ENCODE results near the gene ABCA10.

ABCA10 gene

GRCh38 chr17:69222707-69223258 lies 5.8 kb downstream of the ABCA10 start:
- no peak overlapping the region for H3K4me3 Mint-ChIP-seq
- H3K9me3 Mint-ChIP-seq: no peaks in the 10 kb centered on the region
- no peak for TF ChIP-seq CTCF (IDR thresholded peaks at IDR 0.05; ENCODE audit: unreplicated experiment in 3 of 3)

GRCh38 chr17:69220098-69220497 lies 8.5 kb downstream of the ABCA10 start:
- no peak for TF ChIP-seq CTCF (IDR thresholded peaks at IDR 0.05; ENCODE audit: unreplicated experiment in 3 of 3)
- Mint-ChIP-seq H3K27me3 (ENCODE audit: low read depth) (no peaks in the 10 kb centered on the region), H3K9me3 (no peaks in the 10 kb centered on the region), H3K4me1 (no peaks in the 10 kb centered on the region), H3K4me3 (no peak overlapping the region), H3K27ac (no peak overlapping the region), H3K36me3 (ENCODE audit: low read depth) (no peaks in the 10 kb centered on the region)

More at GRCh38 chr17:69222707-69223258, 5.8 kb downstream of the ABCA10 start:
- no peak overlapping the region for H3K27ac Mint-ChIP-seq
- H3K27me3 Mint-ChIP-seq (ENCODE audit: low read depth): no peaks in the 10 kb centered on the region
- H3K4me1 Mint-ChIP-seq: no peaks in the 10 kb centered on the region
- no peaks in the 10 kb centered on the region for H3K36me3 Mint-ChIP-seq (ENCODE audit: low read depth)

- Mint-ChIP-seq H3K4me1 (no peaks in the 10 kb centered on the region), H3K27me3 (ENCODE audit: low read depth) (no peaks in the 10 kb centered on the region), H3K36me3 (ENCODE audit: low read depth) (no peaks in the 10 kb centered on the region), H3K4me3 (no peak overlapping the region), H3K27ac (no peak overlapping the region), H3K9me3 (no peaks in the 10 kb centered on the region)
- no peak for TF ChIP-seq CTCF (IDR thresholded peaks at IDR 0.05; ENCODE audit: unreplicated experiment in 3 of 3)
Observed at GRCh38 chr17:69218986-69219385, 9.6 kb downstream of the ABCA10 start.

GRCh38 chr17:69213059-69213813 lies 15.4 kb downstream of the ABCA10 start:
- Mint-ChIP-seq H3K27me3 (ENCODE audit: low read depth) (no peaks in the 10 kb centered on the region), H3K36me3 (ENCODE audit: low read depth) (peaks cover 5% of the 10 kb centered on the region), H3K9me3 (peaks cover 7% of the 10 kb centered on the region), H3K27ac (no peak overlapping the region), H3K4me3 (no peak overlapping the region), H3K4me1 (no peaks in the 10 kb centered on the region)
- no peak for TF ChIP-seq CTCF (IDR thresholded peaks at IDR 0.05; ENCODE audit: unreplicated experiment in 3 of 3)

- Mint-ChIP-seq H3K27ac (no peak overlapping the region), H3K4me3 (no peak overlapping the region), H3K9me3 (peaks cover 5% of the 10 kb centered on the region), H3K36me3 (ENCODE audit: low read depth) (peaks cover 5% of the 10 kb centered on the region), H3K27me3 (ENCODE audit: low read depth) (no peaks in the 10 kb centered on the region), H3K4me1 (no peaks in the 10 kb centered on the region)
- no peak for TF ChIP-seq CTCF (IDR thresholded peaks at IDR 0.05; ENCODE audit: unreplicated experiment in 3 of 3)
Observed at GRCh38 chr17:69208640-69209039, 20.0 kb downstream of the ABCA10 start.

- no peak for TF ChIP-seq CTCF (IDR thresholded peaks at IDR 0.05; ENCODE audit: unreplicated experiment in 3 of 3)
Observed at GRCh38 chr17:69207151-69207550, 21.5 kb downstream of the ABCA10 start.

More at GRCh38 chr17:69207151-69207550, 21.5 kb downstream of the ABCA10 start:
- Mint-ChIP-seq H3K27ac (no peak overlapping the region), H3K4me3 (no peak overlapping the region), H3K9me3 (peaks cover 5% of the 10 kb centered on the region), H3K27me3 (ENCODE audit: low read depth) (no peaks in the 10 kb centered on the region), H3K36me3 (ENCODE audit: low read depth) (no peaks in the 10 kb centered on the region), H3K4me1 (no peaks in the 10 kb centered on the region)
